ENCODE results near the gene MAP3K5.

The MAP3K5 gene

DNA sequence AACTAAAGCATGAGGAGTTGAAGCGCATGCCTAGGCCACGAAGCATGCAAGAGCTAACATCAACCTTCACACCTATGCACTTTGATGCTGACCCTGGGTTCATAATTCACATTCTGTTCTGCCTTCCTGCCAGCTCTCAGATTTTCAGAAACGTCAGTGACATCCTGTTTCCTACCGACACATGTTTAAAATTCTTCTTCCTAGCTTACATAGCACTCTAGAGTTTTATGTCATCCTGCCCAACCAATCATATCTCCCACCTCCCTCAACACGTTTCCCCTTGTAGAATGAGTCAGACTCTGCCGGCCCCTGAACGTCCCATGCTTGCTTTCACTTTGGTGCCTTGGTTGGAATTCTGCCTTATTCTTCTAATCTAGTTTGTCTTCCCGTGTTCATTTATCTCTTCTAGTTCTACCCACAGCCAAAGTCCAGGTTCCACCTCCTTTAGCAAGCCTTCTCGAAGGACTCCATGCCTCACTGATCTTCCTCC, 144.9 kb downstream of the MAP3K5 start:
- Histone ChIP-seq H3K4me3 (no peak overlapping the region), H3K4me1 (peaks cover 0 to 54% (median 23%) of the 10 kb centered on the region in 4 donors), H3K27ac (peak overlapping the region; percentile 33 to 60), H3K9me3 (no peaks in the 10 kb centered on the region), H3K36me3 (peaks cover 0 to 11% (median 9%) of the 10 kb centered on the region in 3 donors), H3K27me3 (no peaks in the 10 kb centered on the region)
- intact Hi-C loops (cut with DNase I; ENCODE audit: low total_unique reads): no loop called here
- DNase-seq: no peak
- TF ChIP-seq, protein P1, sequence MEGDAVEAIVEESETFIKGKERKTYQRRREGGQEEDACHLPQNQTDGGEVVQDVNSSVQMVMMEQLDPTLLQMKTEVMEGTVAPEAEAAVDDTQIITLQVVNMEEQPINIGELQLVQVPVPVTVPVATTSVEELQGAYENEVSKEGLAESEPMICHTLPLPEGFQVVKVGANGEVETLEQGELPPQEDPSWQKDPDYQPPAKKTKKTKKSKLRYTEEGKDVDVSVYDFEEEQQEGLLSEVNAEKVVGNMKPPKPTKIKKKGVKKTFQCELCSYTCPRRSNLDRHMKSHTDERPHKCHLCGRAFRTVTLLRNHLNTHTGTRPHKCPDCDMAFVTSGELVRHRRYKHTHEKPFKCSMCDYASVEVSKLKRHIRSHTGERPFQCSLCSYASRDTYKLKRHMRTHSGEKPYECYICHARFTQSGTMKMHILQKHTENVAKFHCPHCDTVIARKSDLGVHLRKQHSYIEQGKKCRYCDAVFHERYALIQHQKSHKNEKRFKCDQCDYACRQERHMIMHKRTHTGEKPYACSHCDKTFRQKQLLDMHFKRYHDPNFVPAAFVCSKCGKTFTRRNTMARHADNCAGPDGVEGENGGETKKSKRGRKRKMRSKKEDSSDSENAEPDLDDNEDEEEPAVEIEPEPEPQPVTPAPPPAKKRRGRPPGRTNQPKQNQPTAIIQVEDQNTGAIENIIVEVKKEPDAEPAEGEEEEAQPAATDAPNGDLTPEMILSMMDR (IDR thresholded peaks at IDR 0.05): no peak

DNA sequence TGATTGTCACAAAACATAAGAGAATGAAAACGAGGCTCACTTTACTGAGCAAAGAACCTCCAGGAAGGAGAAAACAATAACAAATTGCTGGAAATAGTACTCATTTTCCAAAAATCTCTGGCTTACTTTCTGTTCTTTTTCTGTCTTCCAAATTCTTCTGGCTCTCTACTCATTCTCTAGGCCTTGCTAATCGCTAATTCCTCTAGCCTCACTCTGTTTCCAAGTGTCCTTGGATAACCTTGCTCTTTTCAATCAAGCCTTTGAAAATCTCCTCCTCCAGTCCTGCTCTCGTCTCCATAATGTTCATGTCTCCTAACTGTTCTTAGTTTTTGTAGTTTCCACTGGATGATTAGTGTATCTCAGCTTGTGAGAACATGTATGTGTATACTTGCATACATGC, 145.9 kb downstream of the MAP3K5 start:
- H3K4me3 ChIP-seq: no peak overlapping the region
- no peaks in the 10 kb centered on the region for H3K27me3 ChIP-seq
- peaks cover 0 to 11% (median 9%) of the 10 kb centered on the region in 3 donors for H3K36me3 ChIP-seq
- H3K4me1 ChIP-seq: peaks cover 0 to 54% (median 23%) of the 10 kb centered on the region in 4 donors
- H3K27ac ChIP-seq: peak overlapping the region; percentile 60 to 66
- intact Hi-C loops (cut with DNase I; ENCODE audit: low total_unique reads): no loop called here
- DNase-seq: no peak
- no peaks in the 10 kb centered on the region for H3K9me3 ChIP-seq
- TF ChIP-seq, protein P1 (IDR thresholded peaks at IDR 0.05): no peak

DNA sequence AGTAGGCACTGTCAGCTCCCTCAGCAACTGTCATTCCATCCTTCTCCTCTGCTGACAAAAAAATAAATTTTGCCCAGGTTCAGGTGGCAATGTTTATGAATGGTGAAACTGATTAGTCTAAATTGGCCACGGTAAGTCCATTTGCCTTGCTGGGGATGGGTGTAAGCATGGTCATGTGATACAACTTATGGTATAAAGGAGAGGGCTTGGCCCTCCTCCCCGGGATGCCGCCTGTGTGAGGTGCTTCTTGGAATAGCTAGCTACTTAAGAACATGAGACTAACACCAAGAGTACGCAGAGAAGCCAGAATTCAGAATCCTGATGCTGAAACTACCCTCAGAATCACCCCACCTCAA, 147.7 kb downstream of the MAP3K5 start:
- peaks cover 0 to 10% (median 8%) of the 10 kb centered on the region in 3 donors for H3K36me3 ChIP-seq
- no peaks in the 10 kb centered on the region for H3K9me3 ChIP-seq
- intact Hi-C loops (cut with DNase I; ENCODE audit: low total_unique reads): loop anchor here (1.0 kb wide), 1 partner anchor 149 kb away; no protein-coding TSS in a partner anchor
- no peak for DNase-seq
- H3K4me1 ChIP-seq: peaks cover 0 to 54% (median 23%) of the 10 kb centered on the region in 4 donors
- TF ChIP-seq, protein P1 (IDR thresholded peaks at IDR 0.05): no peak
- H3K27me3 ChIP-seq: no peaks in the 10 kb centered on the region
- no peak overlapping the region for H3K4me3 ChIP-seq
- H3K27ac ChIP-seq: peak overlapping the region; percentile 60 to 66

DNA sequence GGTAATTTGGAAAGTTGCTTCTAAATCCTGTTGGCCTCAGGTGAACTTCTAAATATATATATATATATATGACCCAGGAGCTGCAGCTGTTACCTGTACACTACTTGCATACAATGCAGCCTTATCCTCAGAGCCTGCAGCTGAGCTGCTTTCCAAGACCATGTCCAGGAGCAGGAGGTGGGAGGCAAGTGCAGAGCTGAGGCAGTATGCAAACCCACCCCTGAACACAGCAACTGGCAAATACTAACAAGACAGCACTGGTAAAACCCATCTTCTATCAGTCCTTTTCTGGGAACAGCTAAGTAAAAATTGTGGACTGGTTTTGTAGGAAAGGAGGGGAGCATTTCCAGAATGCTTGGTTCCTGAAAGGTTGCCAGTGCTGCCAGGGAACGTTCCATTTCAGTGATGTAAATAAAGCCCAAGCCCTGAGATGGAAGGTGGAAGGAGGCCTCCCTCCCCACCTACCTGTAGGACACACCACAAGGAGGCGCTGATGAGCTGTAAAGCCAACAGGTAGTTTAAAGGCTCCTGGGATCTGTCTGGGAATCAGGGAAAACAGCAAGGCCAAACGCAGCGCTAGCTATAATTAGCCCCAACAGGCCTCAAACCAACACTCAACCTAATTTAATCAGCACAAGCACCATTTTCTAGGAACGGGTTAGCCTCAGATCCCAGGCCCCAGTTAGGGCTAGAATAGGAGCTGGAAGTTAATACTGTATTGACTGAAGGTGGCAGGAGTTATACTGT, 148.3 kb downstream of the MAP3K5 start:
- peak; percentile 94 to 96 for DNase-seq
- intact Hi-C loops (cut with DNase I; ENCODE audit: low total_unique reads): loop anchor here (1.0 kb wide), 1 partner anchor 149 kb away; no protein-coding TSS in a partner anchor
- TF ChIP-seq, protein P1 (IDR thresholded peaks at IDR 0.05): peak; percentile 88 to 93
- Histone ChIP-seq H3K27ac (peak overlapping the region; percentile 60 to 66), H3K4me3 (no peak overlapping the region), H3K9me3 (no peaks in the 10 kb centered on the region), H3K27me3 (no peaks in the 10 kb centered on the region), H3K4me1 (peaks cover 0 to 54% (median 23%) of the 10 kb centered on the region in 4 donors), H3K36me3 (peaks cover 0 to 11% (median 8%) of the 10 kb centered on the region in 3 donors)

DNA sequence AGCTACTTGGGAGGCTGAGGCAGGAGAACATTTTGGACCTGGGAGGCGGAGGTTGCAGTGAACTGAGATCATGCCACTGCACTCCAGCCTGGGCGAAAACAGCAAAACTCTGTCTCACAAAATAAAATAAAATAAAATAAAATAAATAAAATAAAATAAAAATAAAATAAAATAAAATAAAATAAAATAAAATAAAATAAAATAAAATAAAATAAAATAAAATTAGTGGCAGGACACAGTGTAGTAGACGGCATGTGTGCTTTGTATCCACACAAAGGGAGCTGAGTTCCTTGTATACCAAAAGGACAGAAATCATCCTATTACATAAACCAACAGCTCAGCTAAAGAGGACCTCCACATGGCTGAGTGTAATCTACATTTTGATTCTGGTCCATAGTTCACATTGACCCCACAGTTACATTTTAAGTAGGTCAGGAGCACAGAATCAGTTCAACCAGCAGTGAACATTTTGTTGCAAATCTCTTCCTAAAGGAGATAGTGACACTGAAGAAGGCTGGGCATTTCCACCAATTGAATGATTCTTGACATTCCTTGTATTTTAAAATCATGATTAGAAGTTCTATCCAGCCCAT, 150.3 kb downstream of the MAP3K5 start:
- intact Hi-C loops (cut with DNase I; ENCODE audit: low total_unique reads): no loop called here
- Histone ChIP-seq H3K27me3 (no peaks in the 10 kb centered on the region), H3K4me1 (peaks cover 0 to 38% (median 18%) of the 10 kb centered on the region in 4 donors)

More for the DNA sequence above, 150.3 kb downstream of the MAP3K5 start:
- no peaks in the 10 kb centered on the region for H3K9me3 ChIP-seq
- DNase-seq: no peak
- no peak overlapping the region for H3K4me3 ChIP-seq
- no peak overlapping the region for H3K27ac ChIP-seq
- TF ChIP-seq, protein P1 (IDR thresholded peaks at IDR 0.05): no peak
- H3K36me3 ChIP-seq: peaks cover 10 to 22% (median 10%) of the 10 kb centered on the region in 3 donors
